ENCODE results near the gene SLX4IP. TPM values are rescaled to one million over a fixed set of nuclear protein-coding genes. Genes with fewer than 3 reads are reported as not detected.

SLX4IP gene
- total RNA-seq, 1 donor from 2014 or later: 3.1 TPM

- no peak overlapping the region for H3K4me3 ChIP-seq
- no peaks in the 10 kb centered on the region for H3K27me3 ChIP-seq (ENCODE audit: low read depth)
- DNase-seq: no peak
- no peaks in the 10 kb centered on the region for H3K36me3 ChIP-seq
- peaks cover 15% of the 10 kb centered on the region for H3K4me1 ChIP-seq
- H3K27ac ChIP-seq (replicated peaks): no peak overlapping the region
- no peak for TF ChIP-seq CTCF (IDR thresholded peaks at IDR 0.05; ENCODE audit: borderline replicate concordance)
- intact Hi-C loops (cut with micrococcal nuclease): no loop called here
- H3K9me3 ChIP-seq (replicated peaks): no peaks in the 10 kb centered on the region
These were observed 86.7 kb downstream of the SLX4IP start for GRCh38 chr20:10521836-10522235.

- intact Hi-C loops (cut with micrococcal nuclease): no loop called here
- TF ChIP-seq CTCF (IDR thresholded peaks at IDR 0.05; ENCODE audit: borderline replicate concordance): no peak
- no peak for DNase-seq
These were observed 87.2 kb downstream of the SLX4IP start for GRCh38 chr20:10522328-10522727.

GRCh38 chr20:10523443-10523842 lies 88.3 kb downstream of the SLX4IP start:
- H3K4me3 ChIP-seq: no peak overlapping the region
- H3K9me3 ChIP-seq (replicated peaks): no peaks in the 10 kb centered on the region
- H3K27ac ChIP-seq (replicated peaks): no peak overlapping the region
- H3K27me3 ChIP-seq (ENCODE audit: low read depth): no peaks in the 10 kb centered on the region
- H3K4me1 ChIP-seq: peaks cover 15% of the 10 kb centered on the region
- no peaks in the 10 kb centered on the region for H3K36me3 ChIP-seq
- intact Hi-C loops (cut with micrococcal nuclease): no loop called here
- TF ChIP-seq CTCF (IDR thresholded peaks at IDR 0.05; ENCODE audit: borderline replicate concordance): no peak
- no peak for DNase-seq

More at GRCh38 chr20:10522328-10522727, 87.2 kb downstream of the SLX4IP start:
- Histone ChIP-seq H3K27me3 (ENCODE audit: low read depth) (no peaks in the 10 kb centered on the region), H3K9me3 (replicated peaks) (no peaks in the 10 kb centered on the region), H3K4me1 (peaks cover 15% of the 10 kb centered on the region), H3K36me3 (no peaks in the 10 kb centered on the region), H3K27ac (replicated peaks) (no peak overlapping the region), H3K4me3 (no peak overlapping the region)

GRCh38 chr20:10524034-10524476 lies 89.0 kb downstream of the SLX4IP start:
- no peak for TF ChIP-seq CTCF (IDR thresholded peaks at IDR 0.05; ENCODE audit: borderline replicate concordance)
- Histone ChIP-seq H3K27me3 (ENCODE audit: low read depth) (no peaks in the 10 kb centered on the region), H3K36me3 (no peaks in the 10 kb centered on the region), H3K27ac (replicated peaks) (peak overlapping the region; percentile 10), H3K9me3 (replicated peaks) (no peaks in the 10 kb centered on the region), H3K4me3 (no peak overlapping the region), H3K4me1 (peaks cover 15% of the 10 kb centered on the region)
- intact Hi-C loops (cut with micrococcal nuclease): no loop called here
- peak; percentile 26 for DNase-seq

- no peak overlapping the region for H3K27ac ChIP-seq (replicated peaks)
- no peak for DNase-seq
- H3K36me3 ChIP-seq: no peaks in the 10 kb centered on the region
- H3K4me3 ChIP-seq: no peak overlapping the region
- no peaks in the 10 kb centered on the region for H3K9me3 ChIP-seq (replicated peaks)
- TF ChIP-seq CTCF (IDR thresholded peaks at IDR 0.05; ENCODE audit: borderline replicate concordance): no peak
- H3K4me1 ChIP-seq: peaks cover 15% of the 10 kb centered on the region
- no peaks in the 10 kb centered on the region for H3K27me3 ChIP-seq (ENCODE audit: low read depth)
- intact Hi-C loops (cut with micrococcal nuclease): no loop called here
These were observed 89.5 kb downstream of the SLX4IP start for GRCh38 chr20:10524643-10525042.

Data from left ventricle myocardium inferior (tissue), 1 donor.